Central memory CD4-positive, alpha-beta T cell (primary cell): Measurements from ENCODE around the gene C5orf52.
"Not testable (repeated sequence)": the region's sequence is repeated elsewhere in the genome, so short reads cannot be mapped to it uniquely, and the experiment has no call there.

Experiments
- DNase-seq: peaks from one replicate; pipeline ENCODE4 v3.0.0; 2022
- total RNA-seq, 3 experiments: gene quantifications; one replicate each; lab custom pipeline; 2026; lab: John Stamatoyannopoulos, UW

The C5orf52 gene
- 0 to 0.07 (median 0) reads per million in 3 experiments for total RNA-seq

- no peak for DNase-seq
Observed at GRCh38 chr5:157670662-157671591, at the start of gene C5orf52. C5orf52 (plus strand) TSS chr5:157671533; CDS start chr5:157671615, 82 bp downstream.

- DNase-seq = no peak
Observed at GRCh38 chr5:157624144-157624543, 47.2 kb upstream of the C5orf52 start.

- DNase-seq = no peak
Observed at GRCh38 chr5:157626831-157627230, 44.5 kb upstream of the C5orf52 start.

GRCh38 chr5:157630341-157630740 lies 41.0 kb upstream of the C5orf52 start:
- DNase-seq = no peak

- no peak for DNase-seq
Observed at GRCh38 chr5:157640406-157641066, 30.8 kb upstream of the C5orf52 start.

- no peak for DNase-seq
Observed at GRCh38 chr5:157648275-157648990, 22.9 kb upstream of the C5orf52 start.

- DNase-seq = no peak
Observed at GRCh38 chr5:157649101-157649500, 22.2 kb upstream of the C5orf52 start.

- no peak for DNase-seq
Observed at GRCh38 chr5:157650991-157651611, 20.2 kb upstream of the C5orf52 start.

GRCh38 chr5:157651623-157652376 lies 19.5 kb upstream of the C5orf52 start:
- peak; percentile 86 for DNase-seq

GRCh38 chr5:157652377-157652692 lies 19.0 kb upstream of the C5orf52 start, which contains the start of gene SOX30:
SOX30 (minus strand) TSS chr5:157652438; CDS start chr5:157652078, 360 bp downstream.
- no peak for DNase-seq

- DNase-seq = no peak
Observed at GRCh38 chr5:157657516-157657915, 13.8 kb upstream of the C5orf52 start.

- DNase-seq = no peak
Observed at GRCh38 chr5:157658893-157659292, 12.4 kb upstream of the C5orf52 start.

- DNase-seq = no peak
Observed at GRCh38 chr5:157659868-157660660, 11.3 kb upstream of the C5orf52 start.

- DNase-seq = no peak
Observed at GRCh38 chr5:157665467-157666070, 5.8 kb upstream of the C5orf52 start.

GRCh38 chr5:157668356-157668755 lies 3.0 kb upstream of the C5orf52 start:
- no peak for DNase-seq

- no peak for DNase-seq
Observed at GRCh38 chr5:157669701-157670097, 1.6 kb upstream of the C5orf52 start.

GRCh38 chr5:157671592-157672330 lies 428 bp downstream of the C5orf52 start:
- DNase-seq = no peak

GRCh38 chr5:157672976-157673375 lies 1.6 kb downstream of the C5orf52 start:
- DNase-seq = no peak

GRCh38 chr5:157674351-157674750 lies 3.0 kb downstream of the C5orf52 start:
- not testable (repeated sequence) for DNase-seq

- no peak for DNase-seq
Observed at GRCh38 chr5:157677931-157678330, 6.6 kb downstream of the C5orf52 start.
